Effector memory CD8-positive, alpha-beta T cell (primary cell): Measurements from ENCODE around the gene TRAPPC14.

Experiments
- ATAC-seq: fragments of 150-1000 bp; cut with Tn5 transposase; replicated peaks from 2 replicates; pipeline ENCODE4 v1.10.0; 2021; ENCODE audit warnings: mild to moderate bottlenecking, moderate library complexity
- DNase-seq, 3 experiments: peaks; one replicate each; pipeline ENCODE4 v3.0.0; 2021
- H3K27ac Mint-ChIP-seq, 2 donors: one replicate each; pipeline ENCODE4 v1.8.0; 2022; ENCODE audit warnings: mild to moderate bottlenecking in 2 of 2, mixed read lengths in 2 of 2, moderate library complexity in 2 of 2
- H3K27me3 Mint-ChIP-seq, 2 donors: one replicate each; pipeline ENCODE4 v1.8.0; 2022; ENCODE audit warnings: mixed read lengths in 2 of 2
- H3K36me3 Mint-ChIP-seq: one replicate; pipeline ENCODE4 v1.8.0; 2022; ENCODE audit warnings: mild to moderate bottlenecking, moderate library complexity, mixed read lengths; ENCODE audit not compliant: insufficient read depth
- H3K4me1 Mint-ChIP-seq, 2 donors: one replicate each; pipeline ENCODE4 v1.8.0; 2022; ENCODE audit warnings: low read depth in 2 of 2, mixed read lengths in 2 of 2
- H3K4me3 Mint-ChIP-seq, 2 donors: one replicate each; pipeline ENCODE4 v1.8.0; 2022; ENCODE audit warnings: mild to moderate bottlenecking in 2 of 2, mixed read lengths in 2 of 2, moderate library complexity in 2 of 2
- H3K9me3 Mint-ChIP-seq, 2 donors: one replicate each; pipeline ENCODE4 v1.8.0; 2022; ENCODE audit warnings: mixed read lengths in 2 of 2

Gene TRAPPC14

GRCh38 chr7:100106633-100107032 lies 51.9 kb downstream of the TRAPPC14 start:
- H3K4me3 Mint-ChIP-seq = no peak overlapping the region
- no peak for ATAC-seq
- H3K4me1 Mint-ChIP-seq = peaks cover 5 to 8% of the 10 kb centered on the region in 2 donors
- peaks cover 42% of the 10 kb centered on the region for H3K36me3 Mint-ChIP-seq
- H3K27ac Mint-ChIP-seq = no peak overlapping the region
- H3K9me3 Mint-ChIP-seq = no peaks in the 10 kb centered on the region
- DNase-seq = no peak
- H3K27me3 Mint-ChIP-seq = no peaks in the 10 kb centered on the region

DNA sequence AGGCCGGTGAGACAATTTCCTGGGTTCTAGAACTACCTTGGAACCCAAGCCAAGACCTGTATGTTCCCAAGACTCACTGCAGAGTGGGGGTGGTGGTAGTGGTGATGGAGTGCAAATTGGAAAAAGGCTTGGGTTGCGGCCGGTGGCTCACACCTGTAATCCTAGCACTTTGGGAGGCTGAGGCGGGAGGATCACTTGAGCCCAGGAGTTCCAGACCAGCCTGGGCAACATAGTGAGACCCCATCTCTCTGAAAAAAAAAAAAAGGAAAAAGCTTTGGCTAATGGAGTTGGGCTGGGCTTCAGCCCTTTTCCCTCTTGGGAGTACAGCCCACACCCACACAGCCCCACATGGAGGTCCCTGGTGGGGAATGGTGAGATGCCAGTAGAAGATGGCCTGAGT lies 53.0 kb downstream of the TRAPPC14 start:
- Mint-ChIP-seq H3K27me3 (no peaks in the 10 kb centered on the region), H3K4me3 (no peak overlapping the region), H3K9me3 (no peaks in the 10 kb centered on the region), H3K27ac (peak overlapping the region in 1 of 2 donors; percentile 28), H3K4me1 (peaks cover 5 to 9% of the 10 kb centered on the region in 2 donors), H3K36me3 (peaks cover 44% of the 10 kb centered on the region)
- ATAC-seq (no peak), DNase-seq (no peak)
